GM23338 (cell line): ENCODE data around the gene SMC4. TPM values are rescaled to one million over a fixed set of nuclear protein-coding genes. Genes with fewer than 3 reads are reported as not detected.

ENCODE experiments used
- ATAC-seq: fragments of 200-7000 bp; cut with Tn5 transposase; 3 replicates; pipeline ENCODE4 v1.9.1; 2020
- DNase-seq: peaks from one replicate; pipeline ENCODE4 v3.0.0-alpha.2; 2015; ENCODE audit warnings: low spot score
- H2AFZ ChIP-seq: fragments of 200-600 bp; sonication (generic); 2 replicates; pipeline ENCODE4 v1.8.0; 2016; ENCODE audit warnings: antibody characterized with exemption, mild to moderate bottlenecking, moderate library complexity
- H3F3A ChIP-seq: fragments of 200-600 bp; sonication (generic); replicated peaks from 2 replicates; pipeline ENCODE4 v1.8.0; 2017; ENCODE audit warnings: antibody characterized with exemption, mixed run types, low read depth
- H3K27ac ChIP-seq: fragments of 200-600 bp; sonication (generic); 2 replicates; pipeline ENCODE4 v1.6.1; 2016; ENCODE audit warnings: low read depth
- H3K27me3 ChIP-seq: fragments of 200-600 bp; sonication (generic); 2 replicates; pipeline ENCODE4 v1.8.0; 2016; ENCODE audit warnings: mild to moderate bottlenecking, mixed run types, moderate library complexity; ENCODE audit not compliant: insufficient read depth
- H3K36me3 ChIP-seq: fragments of 200-600 bp; sonication (generic); 2 replicates; pipeline ENCODE4 v1.8.0; 2016; ENCODE audit warnings: mild to moderate bottlenecking; ENCODE audit not compliant: insufficient read depth
- H3K4me1 ChIP-seq: fragments of 200-600 bp; sonication (generic); 2 replicates; pipeline ENCODE4 v1.8.0; 2016; ENCODE audit warnings: mild to moderate bottlenecking, moderate library complexity; ENCODE audit not compliant: insufficient read depth
- H3K4me2 ChIP-seq: fragments of 200-600 bp; sonication (generic); 2 replicates; pipeline ENCODE4 v1.7.1; 2017; ENCODE audit warnings: mixed run types
- H3K4me3 ChIP-seq: fragments of 200-600 bp; sonication (generic); 2 replicates; pipeline ENCODE4 v1.6.1; 2016; ENCODE audit warnings: mixed run types
- H3K79me2 ChIP-seq: fragments of 200-600 bp; sonication (generic); replicated peaks from 2 replicates; pipeline ENCODE4 v1.8.0; 2017; ENCODE audit warnings: mild to moderate bottlenecking; ENCODE audit not compliant: insufficient read depth
- H3K9me2 ChIP-seq: fragments of 200-600 bp; sonication (generic); 2 replicates; pipeline ENCODE4 v1.8.0; 2017; ENCODE audit not compliant: insufficient read depth
- H4K20me1 ChIP-seq: fragments of 200-600 bp; sonication (generic); replicated peaks from 2 replicates; pipeline ENCODE4 v1.8.0; 2017; ENCODE audit warnings: mild to moderate bottlenecking; ENCODE audit not compliant: insufficient read depth
- H3K27ac Mint-ChIP-seq: 2 replicates; pipeline ENCODE4 v1.8.0; 2020; ENCODE audit warnings: inconsistent platforms, mild to moderate bottlenecking, moderate library complexity, mixed read lengths
- H3K27me3 Mint-ChIP-seq: 3 replicates; pipeline ENCODE4 v1.8.0; 2022; ENCODE audit warnings: low read depth, mild to moderate bottlenecking, moderate library complexity, mixed read lengths, inconsistent platforms; ENCODE audit not compliant: insufficient read depth, poor library complexity
- H3K36me3 Mint-ChIP-seq: 3 replicates; pipeline ENCODE4 v1.8.0; 2021; ENCODE audit warnings: low read depth, mild to moderate bottlenecking, inconsistent platforms, moderate library complexity, mixed read lengths
- H3K4me1 Mint-ChIP-seq: 3 replicates; pipeline ENCODE4 v1.8.0; 2020; ENCODE audit warnings: mild to moderate bottlenecking, inconsistent platforms, mixed read lengths
- H3K4me3 Mint-ChIP-seq: 3 replicates; pipeline ENCODE4 v1.8.0; 2021; ENCODE audit warnings: moderate library complexity, mild to moderate bottlenecking, inconsistent platforms, mixed read lengths
- H3K9me3 Mint-ChIP-seq: 3 replicates; pipeline ENCODE4 v1.8.0; 2020; ENCODE audit warnings: moderate library complexity, mild to moderate bottlenecking, inconsistent platforms, mixed read lengths
- CREB1 ChIP-seq: fragments of 250-450 bp; sonication (Bioruptor Pico); IDR thresholded peaks from 2 replicates; pipeline ENCODE4 v1.5.0; 2020; ENCODE audit warnings: low read depth, mild to moderate bottlenecking, moderate library complexity
- EZH2 ChIP-seq: fragments of 200-600 bp; sonication (generic); IDR thresholded peaks from one replicate; pipeline ENCODE4 v1.8.0; 2017; ENCODE audit warnings: antibody characterized with exemption, mild to moderate bottlenecking, low read depth; ENCODE audit not compliant: unreplicated experiment
- EZH2phosphoT487 ChIP-seq: fragments of 200-600 bp; sonication (generic); IDR thresholded peaks from one replicate; pipeline ENCODE4 v1.8.1; 2018; ENCODE audit warnings: antibody characterized with exemption; ENCODE audit not compliant: unreplicated experiment
- JUNB ChIP-seq: IDR thresholded peaks from one replicate; pipeline ENCODE4 v1.6.1; 2016; ENCODE audit warnings: antibody characterized with exemption; ENCODE audit not compliant: unreplicated experiment
- NANOG ChIP-seq: IDR thresholded peaks from 2 replicates; pipeline ENCODE4 v1.6.1; 2016; ENCODE audit warnings: antibody characterized with exemption, borderline replicate concordance
- POLR2AphosphoS5 ChIP-seq: IDR thresholded peaks from 2 replicates; pipeline ENCODE4 v1.6.1; 2016; ENCODE audit warnings: antibody characterized with exemption, low read depth
- STAT1 ChIP-seq: IDR thresholded peaks from one replicate; pipeline ENCODE4 v1.6.1; 2016; ENCODE audit warnings: antibody characterized with exemption; ENCODE audit not compliant: unreplicated experiment
- ZNF114 ChIP-seq: fragments of 250-450 bp; sonication (Bioruptor Pico); IDR thresholded peaks from 2 replicates; pipeline ENCODE4 v1.5.0; 2020; ENCODE audit warnings: mild to moderate bottlenecking, moderate library complexity
- ZNF331 ChIP-seq: fragments of 250-450 bp; sonication (Bioruptor Pico); IDR thresholded peaks from 2 replicates; pipeline ENCODE4 v1.5.0; 2020; ENCODE audit warnings: low read depth, mild to moderate bottlenecking, moderate library complexity
- ZNF462 ChIP-seq: fragments of 250-450 bp; sonication (Bioruptor Pico); IDR thresholded peaks from 2 replicates; pipeline ENCODE4 v1.5.0; 2020; ENCODE audit warnings: mild to moderate bottlenecking, moderate library complexity
- polyA plus RNA-seq: library from polyadenylated mRNA; unstranded; fragments of >200 nt; fragmentation: Nextera tagmentation; extraction: Ambion mirVana; gene quantifications from 2 replicates; pipeline ENCODE4 v1.2.1, GENCODE V29; 2016
- total RNA-seq: library from RNA; depleted of rRNA; stranded (reverse); fragments of >200 nt; shearing (Covaris generic); gene quantifications from 2 replicates; pipeline ENCODE4 v1.2.3, GENCODE V29; 2014
- TF ChIP-seq, protein P1 (sequence below), 2 experiments: fragments of 200-600 bp in 1 of 2; sonication (generic) in 1 of 2; conservative IDR thresholded peaks; 2 replicates each; pipeline versions ENCODE4 v1.5.1 to v1.6.1; 2016 to 2017; ENCODE audit warnings: antibody characterized with exemption in 2 of 2, low read depth in 2 of 2, mild to moderate bottlenecking in 2 of 2, moderate library complexity in 1 of 2
- TF ChIP-seq, protein P2 (sequence below): IDR thresholded peaks from one replicate; pipeline ENCODE4 v1.6.1; 2018; ENCODE audit warnings: antibody characterized with exemption; ENCODE audit not compliant: unreplicated experiment
- TF ChIP-seq, protein P3 (sequence below): IDR thresholded peaks from 2 replicates; pipeline ENCODE4 v1.6.1; 2016; ENCODE audit warnings: antibody characterized with exemption

The SMC4 gene
- total and polyA plus RNA-seq, 2 experiments from 2014 or later, result 167 to 412 TPM

DNA sequence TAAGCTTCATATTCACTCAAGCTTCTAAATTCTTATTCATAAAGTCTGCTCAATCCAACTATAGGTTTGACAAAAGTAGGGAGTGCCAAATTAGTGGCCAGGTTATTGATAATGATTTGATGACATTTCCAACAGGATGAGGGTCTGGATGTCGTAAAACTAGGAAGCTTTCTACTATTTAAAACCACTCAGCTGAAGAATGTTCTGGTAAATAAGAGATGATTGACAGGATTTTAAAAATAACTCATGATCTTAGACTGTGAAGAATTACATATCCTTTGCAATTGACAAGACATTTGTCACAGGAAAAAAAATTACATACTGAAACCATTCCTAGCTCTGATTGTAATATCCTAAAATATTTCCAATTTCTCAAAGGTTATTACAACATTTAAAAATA is 65.5 kb downstream of the SMC4 start:
- H3K4me2 ChIP-seq, result no peak overlapping the region
- no peaks in the 10 kb centered on the region; the same call in 1 of the 2 replicates for H3K27me3 ChIP-seq
- H3K27ac ChIP-seq, result no peak overlapping the region
- no peak for TF ChIP-seq STAT1
- no peak for TF ChIP-seq CREB1 (CRISPR knock-in tag)
- TF ChIP-seq ZNF114 (CRISPR knock-in tag), result no peak
- TF ChIP-seq EZH2, result no peak
- TF ChIP-seq ZNF331 (CRISPR knock-in tag), result no peak
- TF ChIP-seq NANOG, result no peak
- TF ChIP-seq, protein P1, sequence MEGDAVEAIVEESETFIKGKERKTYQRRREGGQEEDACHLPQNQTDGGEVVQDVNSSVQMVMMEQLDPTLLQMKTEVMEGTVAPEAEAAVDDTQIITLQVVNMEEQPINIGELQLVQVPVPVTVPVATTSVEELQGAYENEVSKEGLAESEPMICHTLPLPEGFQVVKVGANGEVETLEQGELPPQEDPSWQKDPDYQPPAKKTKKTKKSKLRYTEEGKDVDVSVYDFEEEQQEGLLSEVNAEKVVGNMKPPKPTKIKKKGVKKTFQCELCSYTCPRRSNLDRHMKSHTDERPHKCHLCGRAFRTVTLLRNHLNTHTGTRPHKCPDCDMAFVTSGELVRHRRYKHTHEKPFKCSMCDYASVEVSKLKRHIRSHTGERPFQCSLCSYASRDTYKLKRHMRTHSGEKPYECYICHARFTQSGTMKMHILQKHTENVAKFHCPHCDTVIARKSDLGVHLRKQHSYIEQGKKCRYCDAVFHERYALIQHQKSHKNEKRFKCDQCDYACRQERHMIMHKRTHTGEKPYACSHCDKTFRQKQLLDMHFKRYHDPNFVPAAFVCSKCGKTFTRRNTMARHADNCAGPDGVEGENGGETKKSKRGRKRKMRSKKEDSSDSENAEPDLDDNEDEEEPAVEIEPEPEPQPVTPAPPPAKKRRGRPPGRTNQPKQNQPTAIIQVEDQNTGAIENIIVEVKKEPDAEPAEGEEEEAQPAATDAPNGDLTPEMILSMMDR (conservative IDR thresholded peaks at IDR 0.05; ENCODE audit: low read depth in 2 of 2), result no peak
- TF ChIP-seq EZH2phosphoT487, result no peak
- TF ChIP-seq, protein P2, sequence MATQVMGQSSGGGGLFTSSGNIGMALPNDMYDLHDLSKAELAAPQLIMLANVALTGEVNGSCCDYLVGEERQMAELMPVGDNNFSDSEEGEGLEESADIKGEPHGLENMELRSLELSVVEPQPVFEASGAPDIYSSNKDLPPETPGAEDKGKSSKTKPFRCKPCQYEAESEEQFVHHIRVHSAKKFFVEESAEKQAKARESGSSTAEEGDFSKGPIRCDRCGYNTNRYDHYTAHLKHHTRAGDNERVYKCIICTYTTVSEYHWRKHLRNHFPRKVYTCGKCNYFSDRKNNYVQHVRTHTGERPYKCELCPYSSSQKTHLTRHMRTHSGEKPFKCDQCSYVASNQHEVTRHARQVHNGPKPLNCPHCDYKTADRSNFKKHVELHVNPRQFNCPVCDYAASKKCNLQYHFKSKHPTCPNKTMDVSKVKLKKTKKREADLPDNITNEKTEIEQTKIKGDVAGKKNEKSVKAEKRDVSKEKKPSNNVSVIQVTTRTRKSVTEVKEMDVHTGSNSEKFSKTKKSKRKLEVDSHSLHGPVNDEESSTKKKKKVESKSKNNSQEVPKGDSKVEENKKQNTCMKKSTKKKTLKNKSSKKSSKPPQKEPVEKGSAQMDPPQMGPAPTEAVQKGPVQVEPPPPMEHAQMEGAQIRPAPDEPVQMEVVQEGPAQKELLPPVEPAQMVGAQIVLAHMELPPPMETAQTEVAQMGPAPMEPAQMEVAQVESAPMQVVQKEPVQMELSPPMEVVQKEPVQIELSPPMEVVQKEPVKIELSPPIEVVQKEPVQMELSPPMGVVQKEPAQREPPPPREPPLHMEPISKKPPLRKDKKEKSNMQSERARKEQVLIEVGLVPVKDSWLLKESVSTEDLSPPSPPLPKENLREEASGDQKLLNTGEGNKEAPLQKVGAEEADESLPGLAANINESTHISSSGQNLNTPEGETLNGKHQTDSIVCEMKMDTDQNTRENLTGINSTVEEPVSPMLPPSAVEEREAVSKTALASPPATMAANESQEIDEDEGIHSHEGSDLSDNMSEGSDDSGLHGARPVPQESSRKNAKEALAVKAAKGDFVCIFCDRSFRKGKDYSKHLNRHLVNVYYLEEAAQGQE, result no peak
- TF ChIP-seq JUNB, result no peak
- TF ChIP-seq POLR2AphosphoS5, result no peak
- no peak for TF ChIP-seq ZNF462 (CRISPR knock-in tag)
- TF ChIP-seq, protein P3, sequence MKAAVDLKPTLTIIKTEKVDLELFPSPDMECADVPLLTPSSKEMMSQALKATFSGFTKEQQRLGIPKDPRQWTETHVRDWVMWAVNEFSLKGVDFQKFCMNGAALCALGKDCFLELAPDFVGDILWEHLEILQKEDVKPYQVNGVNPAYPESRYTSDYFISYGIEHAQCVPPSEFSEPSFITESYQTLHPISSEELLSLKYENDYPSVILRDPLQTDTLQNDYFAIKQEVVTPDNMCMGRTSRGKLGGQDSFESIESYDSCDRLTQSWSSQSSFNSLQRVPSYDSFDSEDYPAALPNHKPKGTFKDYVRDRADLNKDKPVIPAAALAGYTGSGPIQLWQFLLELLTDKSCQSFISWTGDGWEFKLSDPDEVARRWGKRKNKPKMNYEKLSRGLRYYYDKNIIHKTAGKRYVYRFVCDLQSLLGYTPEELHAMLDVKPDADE, result no peak
- H4K20me1 ChIP-seq, result no peaks in the 10 kb centered on the region
- peaks cover 6% of the 10 kb centered on the region for H3K36me3 Mint-ChIP-seq
- no peak overlapping the region for H3K27ac Mint-ChIP-seq
- DNase-seq (no peak), ATAC-seq (no peak)
- H3F3A ChIP-seq, result no peaks in the 10 kb centered on the region
- no peaks in the 10 kb centered on the region for H3K4me1 ChIP-seq
- H3K4me1 Mint-ChIP-seq, result peaks cover 4% of the 10 kb centered on the region
- H3K36me3 ChIP-seq, result no peaks in the 10 kb centered on the region
- no peaks in the 10 kb centered on the region for H3K9me2 ChIP-seq
- H2AFZ ChIP-seq, result no peak overlapping the region
- H3K27me3 Mint-ChIP-seq, result peaks cover 2% of the 10 kb centered on the region
- peaks cover 19% of the 10 kb centered on the region for H3K9me3 Mint-ChIP-seq
- no peaks in the 10 kb centered on the region for H3K79me2 ChIP-seq
- no peak overlapping the region for H3K4me3 Mint-ChIP-seq
- H3K4me3 ChIP-seq, result no peak overlapping the region
